Peyer's patch (tissue), 4 donors: ENCODE results near the gene NGDN. TPM values are rescaled to one million over a fixed set of nuclear protein-coding genes. Genes with fewer than 3 reads are reported as not detected.

Experiments used
- DNase-seq, 3 donors: peaks; one replicate each; pipeline ENCODE4 v3.0.0-alpha.2; 2017 to 2019
- H3K27ac ChIP-seq, 4 donors: fragments of 200-600 bp; sonication (generic); one replicate each; pipeline ENCODE4 v1.5.1; 2016 to 2019
- H3K27me3 ChIP-seq, 2 donors: fragments of 200-600 bp; sonication (generic); one replicate each; pipeline ENCODE4 v1.5.1; 2019
- H3K36me3 ChIP-seq, 3 donors: fragments of 200-600 bp; sonication (generic); one replicate each; pipeline ENCODE4 v1.5.1; 2016 to 2019
- H3K4me1 ChIP-seq, 4 donors: fragments of 200-600 bp; sonication (generic); one replicate each; pipeline ENCODE4 v1.5.1; 2016 to 2019
- H3K4me3 ChIP-seq, 4 donors: fragments of 200-600 bp; sonication (generic); 1 replicate in 3 of 4; 2 replicates in 1 of 4; pipeline ENCODE4 v1.5.1; 2016 to 2019; ENCODE audit warnings: mild to moderate bottlenecking in 1 of 4
- H3K9me3 ChIP-seq, 4 donors: fragments of 200-600 bp; sonication (generic); one replicate each; pipeline ENCODE4 v1.5.1; 2016 to 2019; ENCODE audit warnings: mild to moderate bottlenecking in 1 of 4
- POLR2A ChIP-seq, 2 donors: fragments of 450-650 bp; IDR thresholded peaks; one replicate each; pipeline ENCODE4 v1.5.1; 2017; ENCODE audit warnings: antibody characterized with exemption in 2 of 2, mild to moderate bottlenecking in 2 of 2, moderate library complexity in 2 of 2
- total RNA-seq, 4 donors: library from RNA; depleted of rRNA; stranded (reverse); fragments of >200 nt; gene quantifications; one replicate each; pipeline ENCODE4 v1.1.0, GENCODE V29; 2016
- TF ChIP-seq, protein P1 (sequence below), 6 experiments: fragments of 450-650 bp in 4 of 6; fragments of 200-600 bp in 2 of 6; sonication (generic) in 1 of 6; IDR thresholded peaks; one replicate each; pipeline ENCODE4 v1.5.1; 2017 to 2019; ENCODE audit warnings: antibody characterized with exemption in 6 of 6, mild to moderate bottlenecking in 3 of 6, moderate library complexity in 1 of 6

Gene NGDN
- total RNA-seq, 4 donors from 2014 or later: 25.5 to 61.9 (median 35.4) TPM

- TF ChIP-seq, protein P1, sequence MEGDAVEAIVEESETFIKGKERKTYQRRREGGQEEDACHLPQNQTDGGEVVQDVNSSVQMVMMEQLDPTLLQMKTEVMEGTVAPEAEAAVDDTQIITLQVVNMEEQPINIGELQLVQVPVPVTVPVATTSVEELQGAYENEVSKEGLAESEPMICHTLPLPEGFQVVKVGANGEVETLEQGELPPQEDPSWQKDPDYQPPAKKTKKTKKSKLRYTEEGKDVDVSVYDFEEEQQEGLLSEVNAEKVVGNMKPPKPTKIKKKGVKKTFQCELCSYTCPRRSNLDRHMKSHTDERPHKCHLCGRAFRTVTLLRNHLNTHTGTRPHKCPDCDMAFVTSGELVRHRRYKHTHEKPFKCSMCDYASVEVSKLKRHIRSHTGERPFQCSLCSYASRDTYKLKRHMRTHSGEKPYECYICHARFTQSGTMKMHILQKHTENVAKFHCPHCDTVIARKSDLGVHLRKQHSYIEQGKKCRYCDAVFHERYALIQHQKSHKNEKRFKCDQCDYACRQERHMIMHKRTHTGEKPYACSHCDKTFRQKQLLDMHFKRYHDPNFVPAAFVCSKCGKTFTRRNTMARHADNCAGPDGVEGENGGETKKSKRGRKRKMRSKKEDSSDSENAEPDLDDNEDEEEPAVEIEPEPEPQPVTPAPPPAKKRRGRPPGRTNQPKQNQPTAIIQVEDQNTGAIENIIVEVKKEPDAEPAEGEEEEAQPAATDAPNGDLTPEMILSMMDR (IDR thresholded peaks at IDR 0.05): no peak
- TF ChIP-seq POLR2A (IDR thresholded peaks at IDR 0.05): no peak
- H3K4me3 ChIP-seq: no peak overlapping the region
- H3K27ac ChIP-seq: no peak overlapping the region
- H3K27me3 ChIP-seq: no peaks in the 10 kb centered on the region
- H3K9me3 ChIP-seq: no peaks in the 10 kb centered on the region
- no peak for DNase-seq
- H3K36me3 ChIP-seq: peaks cover 0 to 29% (median 0%) of the 10 kb centered on the region in 3 donors
- no peaks in the 10 kb centered on the region for H3K4me1 ChIP-seq
Measured at GRCh38 chr14:23485326-23485725, 15.8 kb downstream of the NGDN start.

DNA sequence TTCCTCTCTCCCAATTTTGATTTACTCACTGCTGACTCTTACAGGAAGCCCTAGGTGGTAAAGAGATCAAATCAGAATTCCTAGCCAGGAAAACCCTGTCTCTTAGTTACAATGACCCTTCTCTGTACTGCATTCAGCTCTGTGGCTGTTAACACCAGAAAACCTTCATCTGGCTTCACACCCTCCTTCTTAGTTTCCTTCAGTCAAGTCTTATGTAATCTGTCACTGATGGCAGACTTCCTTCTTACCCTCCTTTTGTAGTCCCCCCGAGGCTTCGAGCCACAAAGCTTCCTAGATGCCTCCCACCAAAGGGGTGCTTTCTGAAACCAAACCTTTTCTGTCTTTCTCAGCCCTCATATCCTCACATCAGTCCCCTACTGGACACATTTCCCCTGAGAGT is 16.5 kb downstream of the NGDN start:
- TF ChIP-seq, protein P1 (IDR thresholded peaks at IDR 0.05): no peak
- no peak for TF ChIP-seq POLR2A (IDR thresholded peaks at IDR 0.05)
- DNase-seq: no peak

GRCh38 chr14:23487216-23487615 is 17.7 kb downstream of the NGDN start:
- TF ChIP-seq, protein P1 (IDR thresholded peaks at IDR 0.05): no peak
- no peak for TF ChIP-seq POLR2A (IDR thresholded peaks at IDR 0.05)
- Histone ChIP-seq H3K4me3 (no peak overlapping the region), H3K9me3 (no peaks in the 10 kb centered on the region), H3K36me3 (peaks cover 0 to 26% (median 0%) of the 10 kb centered on the region in 3 donors), H3K27ac (no peak overlapping the region), H3K27me3 (no peaks in the 10 kb centered on the region), H3K4me1 (no peaks in the 10 kb centered on the region)
- DNase-seq: no peak

More for the DNA sequence above, 16.5 kb downstream of the NGDN start:
- Histone ChIP-seq H3K36me3 (peaks cover 0 to 26% (median 0%) of the 10 kb centered on the region in 3 donors), H3K27ac (no peak overlapping the region), H3K27me3 (no peaks in the 10 kb centered on the region), H3K9me3 (no peaks in the 10 kb centered on the region), H3K4me1 (no peaks in the 10 kb centered on the region), H3K4me3 (no peak overlapping the region)

DNA sequence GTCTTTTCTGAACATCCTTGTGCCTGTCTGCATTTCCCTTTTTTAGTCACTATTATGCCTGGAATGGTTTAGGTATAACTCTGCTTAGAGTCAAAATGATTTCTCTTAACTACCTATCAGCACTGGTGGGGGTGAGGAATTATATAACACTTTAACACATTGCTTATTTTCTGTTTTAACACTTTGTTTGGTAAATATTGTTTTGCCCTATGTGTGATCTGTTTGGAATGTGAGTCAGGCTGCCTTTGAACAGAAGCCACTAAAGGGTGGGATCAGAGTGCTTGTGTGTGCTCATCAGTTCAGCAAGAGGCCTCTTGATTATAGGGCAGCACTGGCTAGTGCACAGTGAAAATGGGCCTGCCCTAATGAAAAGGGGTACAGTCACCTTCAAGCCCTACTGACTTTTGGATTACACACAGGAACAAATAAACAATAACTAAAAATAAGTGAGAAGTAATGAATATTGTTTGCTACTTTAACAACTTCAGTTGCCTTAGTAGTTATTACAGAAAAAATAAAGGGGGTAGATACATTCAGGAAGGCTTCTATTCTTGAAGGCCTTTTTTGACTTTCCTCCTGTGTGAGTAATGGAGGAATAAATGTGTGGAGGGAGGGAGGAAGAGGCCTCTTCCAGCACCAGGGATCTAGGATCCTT is 23.2 kb downstream of the NGDN start:
- Histone ChIP-seq H3K27ac (no peak overlapping the region), H3K4me3 (no peak overlapping the region), H3K4me1 (no peaks in the 10 kb centered on the region), H3K27me3 (no peaks in the 10 kb centered on the region), H3K9me3 (no peaks in the 10 kb centered on the region), H3K36me3 (peaks cover 0 to 4% (median 0%) of the 10 kb centered on the region in 3 donors)
- TF ChIP-seq, protein P1 (IDR thresholded peaks at IDR 0.05): no peak
- no peak for TF ChIP-seq POLR2A (IDR thresholded peaks at IDR 0.05)
- no peak for DNase-seq

GRCh38 chr14:23494223-23494622 is 24.7 kb downstream of the NGDN start:
- TF ChIP-seq, protein P1 (IDR thresholded peaks at IDR 0.05): no peak
- TF ChIP-seq POLR2A (IDR thresholded peaks at IDR 0.05): no peak
- H3K4me1 ChIP-seq: no peaks in the 10 kb centered on the region
- H3K36me3 ChIP-seq: no peaks in the 10 kb centered on the region
- DNase-seq: no peak
- no peaks in the 10 kb centered on the region for H3K9me3 ChIP-seq
- H3K27ac ChIP-seq: no peak overlapping the region
- no peak overlapping the region for H3K4me3 ChIP-seq
- H3K27me3 ChIP-seq: no peaks in the 10 kb centered on the region
